Upper lobe of left lung (tissue), 4 donors: ENCODE results near the gene SPATS2.

Experiments used
- CTCF ChIP-seq, 6 experiments: fragments of 450-650 bp in 4 of 6; fragments of 200-600 bp in 2 of 6; sonication (generic) in 2 of 6; IDR thresholded peaks; one replicate each; pipeline ENCODE4 v1.5.1; 2016 to 2019; ENCODE audit warnings: antibody characterized with exemption in 6 of 6
- EP300 ChIP-seq, 4 donors: sonication (generic); formaldehyde crosslinking; IDR thresholded peaks; one replicate each; pipeline ENCODE4 v1.5.1; 2017; ENCODE audit warnings: antibody characterized with exemption in 4 of 4, control low read depth in 2 of 4
- POLR2AphosphoS5 ChIP-seq, 2 donors: sonication (generic); formaldehyde crosslinking; IDR thresholded peaks; one replicate each; pipeline ENCODE4 v1.5.1; 2017; ENCODE audit warnings: antibody characterized with exemption in 2 of 2

GRCh38 chr12:49553512-49554088 is 186.3 kb downstream of the SPATS2 start:
- TF ChIP-seq CTCF (IDR thresholded peaks at IDR 0.05) (peak in 3 of 6 experiments; percentile 30 to 49 (median 39)), EP300 (IDR thresholded peaks at IDR 0.05) (no peak), POLR2AphosphoS5 (IDR thresholded peaks at IDR 0.05) (no peak)
